Calu3 (cell line): Measurements from ENCODE around the gene TBKBP1. TPM values are rescaled to one million over a fixed set of nuclear protein-coding genes. Genes with fewer than 3 reads are reported as not detected.

ENCODE experiments used
- BruUV-seq: library from RNA; stranded (reverse); fragments of 400-500 nt; replicated peaks from 2 replicates; lab custom pipeline; 2021; lab: Mats Ljungman, UMichigan
- CTCF ChIA-PET: fragments of 300-600 bp; sonication (Branson Sonifier 250); formaldehyde crosslinking; loops from one replicate; lab custom pipeline; 2022; ENCODE audit warnings: antibody characterized with exemption; lab: Charles Lee
- DNase-seq: peaks from one replicate; pipeline ENCODE4 v3.0.0; 2022
- H3K27ac Mint-ChIP-seq: one replicate; pipeline ENCODE4 v1.8.0; 2022; ENCODE audit warnings: mixed read lengths; ENCODE audit not compliant: unreplicated experiment
- H3K27me3 Mint-ChIP-seq: one replicate; pipeline ENCODE4 v1.8.0; 2022; ENCODE audit warnings: mixed read lengths; ENCODE audit not compliant: unreplicated experiment
- H3K36me3 Mint-ChIP-seq: one replicate; pipeline ENCODE4 v1.8.0; 2022; ENCODE audit warnings: mild to moderate bottlenecking, moderate library complexity, mixed read lengths; ENCODE audit not compliant: insufficient read depth, unreplicated experiment
- H3K4me1 Mint-ChIP-seq: one replicate; pipeline ENCODE4 v1.8.0; 2022; ENCODE audit warnings: mild to moderate bottlenecking, low read depth, mixed read lengths; ENCODE audit not compliant: unreplicated experiment
- H3K4me3 Mint-ChIP-seq: one replicate; pipeline ENCODE4 v1.8.0; 2022; ENCODE audit warnings: mild to moderate bottlenecking, low read depth, moderate library complexity, mixed read lengths; ENCODE audit not compliant: unreplicated experiment
- H3K9me3 Mint-ChIP-seq: one replicate; pipeline ENCODE4 v1.8.0; 2022; ENCODE audit warnings: low read depth, mixed read lengths; ENCODE audit not compliant: unreplicated experiment
- intact Hi-C: fragments of 100-400 bp; cut with micrococcal nuclease; formaldehyde crosslinking; loops from one replicate; pipeline ENCODE4 v1.10.0; 2022; ENCODE audit not compliant: unreplicated experiment
- total RNA-seq: library from RNA; stranded (reverse); gene quantifications from 2 replicates; pipeline ENCODE4 v1.2.3, GENCODE V29; 2022
- TF ChIP-seq, protein P1 (sequence below): fragments of 200-600 bp; IDR thresholded peaks from one replicate; pipeline ENCODE4 v1.8.0; 2022; ENCODE audit warnings: antibody characterized with exemption; ENCODE audit not compliant: unreplicated experiment

Gene TBKBP1
- total RNA-seq, 1 experiment from 2014 or later = 6.4 TPM

DNA sequence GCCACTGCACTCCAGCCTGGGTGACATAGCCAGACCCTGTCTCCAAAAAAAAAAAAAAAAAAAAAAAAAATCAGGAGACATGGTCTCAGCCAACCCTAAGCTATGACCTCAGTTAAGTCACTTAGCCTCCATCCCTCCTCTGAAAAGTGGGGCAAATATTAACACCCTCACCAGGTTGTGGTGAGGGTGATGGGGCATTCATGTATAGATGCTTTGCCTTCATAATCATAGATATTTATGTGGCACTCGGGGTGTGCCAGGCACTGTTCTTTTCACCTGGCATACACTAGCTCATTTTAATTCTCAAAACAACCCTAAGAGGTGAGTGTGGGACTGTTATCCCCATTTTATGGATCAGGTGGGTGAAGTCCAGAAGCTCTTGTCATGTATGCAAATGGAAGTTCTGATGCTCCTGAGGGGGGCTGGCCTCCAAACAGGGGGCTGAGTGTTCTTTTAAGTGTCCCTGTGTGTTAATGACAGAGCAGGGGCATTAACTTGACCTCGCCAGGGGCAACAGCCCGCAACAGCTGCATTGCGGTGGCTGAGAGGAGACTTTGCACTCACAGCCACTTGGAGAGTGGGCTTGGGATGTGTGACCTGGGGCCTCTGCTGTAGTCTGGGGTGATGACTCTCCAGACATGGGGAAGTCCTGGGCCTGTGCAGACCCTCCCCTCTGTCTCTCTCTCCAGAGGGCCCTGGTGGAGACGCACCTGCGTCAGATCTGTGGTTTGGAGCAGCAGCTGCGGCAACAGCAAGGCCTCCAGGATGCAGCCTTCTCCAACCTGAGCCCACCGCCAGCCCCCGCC lies 4.1 kb downstream of the TBKBP1 start:
- intact Hi-C loops = loop anchor here (2.0 kb wide), 1 partner anchor 105 kb away; no protein-coding TSS in a partner anchor
- peaks cover 28% of the 10 kb centered on the region for H3K36me3 Mint-ChIP-seq
- H3K4me1 Mint-ChIP-seq = peaks cover 15% of the 10 kb centered on the region
- CTCF ChIA-PET = interaction anchor here (0.7 to 1.0 kb wide), 4 partner anchors 11 to 332 kb away, joined by 3 to 4 read pairs (median 4); partner anchors contain the start of gene TBX21
- no TSS peak for BruUV-seq
- H3K27ac Mint-ChIP-seq = no peak overlapping the region
- peaks cover 57% of the 10 kb centered on the region for H3K27me3 Mint-ChIP-seq
- H3K4me3 Mint-ChIP-seq = no peak overlapping the region
- H3K9me3 Mint-ChIP-seq = no peaks in the 10 kb centered on the region
- no peak for DNase-seq
- TF ChIP-seq, protein P1, sequence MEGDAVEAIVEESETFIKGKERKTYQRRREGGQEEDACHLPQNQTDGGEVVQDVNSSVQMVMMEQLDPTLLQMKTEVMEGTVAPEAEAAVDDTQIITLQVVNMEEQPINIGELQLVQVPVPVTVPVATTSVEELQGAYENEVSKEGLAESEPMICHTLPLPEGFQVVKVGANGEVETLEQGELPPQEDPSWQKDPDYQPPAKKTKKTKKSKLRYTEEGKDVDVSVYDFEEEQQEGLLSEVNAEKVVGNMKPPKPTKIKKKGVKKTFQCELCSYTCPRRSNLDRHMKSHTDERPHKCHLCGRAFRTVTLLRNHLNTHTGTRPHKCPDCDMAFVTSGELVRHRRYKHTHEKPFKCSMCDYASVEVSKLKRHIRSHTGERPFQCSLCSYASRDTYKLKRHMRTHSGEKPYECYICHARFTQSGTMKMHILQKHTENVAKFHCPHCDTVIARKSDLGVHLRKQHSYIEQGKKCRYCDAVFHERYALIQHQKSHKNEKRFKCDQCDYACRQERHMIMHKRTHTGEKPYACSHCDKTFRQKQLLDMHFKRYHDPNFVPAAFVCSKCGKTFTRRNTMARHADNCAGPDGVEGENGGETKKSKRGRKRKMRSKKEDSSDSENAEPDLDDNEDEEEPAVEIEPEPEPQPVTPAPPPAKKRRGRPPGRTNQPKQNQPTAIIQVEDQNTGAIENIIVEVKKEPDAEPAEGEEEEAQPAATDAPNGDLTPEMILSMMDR = no peak

DNA sequence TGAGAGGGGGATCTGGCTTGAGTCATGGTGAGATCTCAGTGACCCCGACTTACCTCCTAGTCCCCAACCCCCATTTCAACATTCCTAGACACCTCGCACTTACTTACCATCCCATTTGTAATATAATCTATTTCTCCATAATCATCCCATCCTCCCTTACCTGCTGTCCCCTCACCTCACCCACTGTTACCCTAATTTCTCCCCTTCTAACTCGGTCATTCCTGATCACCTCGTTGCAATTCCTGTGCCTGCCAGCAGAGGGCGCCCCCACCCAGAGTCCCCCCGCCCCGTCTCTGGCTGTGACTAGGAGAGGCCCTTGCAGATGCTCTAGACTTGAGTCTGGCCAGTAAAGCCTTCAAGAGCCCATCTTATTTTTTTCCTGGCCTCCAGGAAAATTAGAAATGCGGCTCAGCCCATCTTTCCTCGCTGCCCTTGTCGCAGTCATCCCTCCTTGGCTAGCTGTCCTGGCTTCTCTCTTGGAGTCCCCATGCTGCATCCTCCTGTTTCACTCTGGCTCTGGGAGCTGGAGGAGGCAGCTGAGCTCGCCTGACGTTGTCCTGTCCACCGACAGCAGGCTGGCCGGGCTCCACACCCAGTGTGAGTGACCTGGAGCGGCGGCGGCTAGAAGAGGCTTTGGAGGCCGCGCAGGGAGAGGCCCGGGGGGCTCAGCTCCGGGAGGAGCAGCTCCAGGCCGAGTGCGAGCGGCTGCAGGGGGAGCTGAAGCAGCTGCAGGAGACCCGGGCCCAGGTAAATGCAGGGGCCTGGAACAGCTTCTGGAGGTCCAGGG lies 5.0 kb downstream of the TBKBP1 start:
- H3K9me3 Mint-ChIP-seq = no peaks in the 10 kb centered on the region

DNA sequence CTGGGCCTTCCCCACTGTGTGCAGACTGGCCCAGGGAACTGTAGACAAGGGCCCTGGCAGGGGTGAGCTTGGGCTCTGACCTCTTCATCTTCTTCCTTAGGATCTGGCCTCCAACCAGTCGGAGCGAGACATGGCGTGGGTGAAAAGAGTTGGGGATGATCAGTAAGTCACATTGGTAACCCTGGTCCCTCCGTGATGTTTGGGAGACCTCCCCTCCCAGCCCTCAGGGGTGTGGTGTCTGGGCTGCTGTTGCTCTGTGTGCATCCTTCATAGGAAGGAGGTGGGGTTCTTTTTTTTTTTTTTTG lies 5.5 kb downstream of the TBKBP1 start:
- Mint-ChIP-seq H3K4me1 (peaks cover 8% of the 10 kb centered on the region), H3K27me3 (peaks cover 57% of the 10 kb centered on the region), H3K27ac (no peak overlapping the region), H3K4me3 (no peak overlapping the region), H3K9me3 (no peaks in the 10 kb centered on the region), H3K36me3 (peaks cover 15% of the 10 kb centered on the region)
- intact Hi-C loops = loop anchor here (2.0 kb wide), 1 partner anchor 103 kb away; no protein-coding TSS in a partner anchor
- no TSS peak for BruUV-seq
- TF ChIP-seq, protein P1 = no peak
- DNase-seq = no peak
- CTCF ChIA-PET = interaction anchor here (0.6 to 2.7 kb wide), 7 partner anchors 12 to 132 kb away, joined by 3 to 9 read pairs (median 4); partner anchors contain the start of genes LRRC46 and MRPL10

More for the DNA sequence above, 5.0 kb downstream of the TBKBP1 start:
- CTCF ChIA-PET = interaction anchor here (0.6 to 2.7 kb wide), 5 partner anchors 12 to 133 kb away, joined by 3 to 9 read pairs (median 4); partner anchors contain the start of genes LRRC46 and MRPL10
- no peak overlapping the region for H3K27ac Mint-ChIP-seq
- peak; percentile 85 for DNase-seq
- H3K36me3 Mint-ChIP-seq = peaks cover 20% of the 10 kb centered on the region
- BruUV-seq = no TSS peak
- intact Hi-C loops = loop anchor here (2.0 kb wide), 1 partner anchor 104 kb away; no protein-coding TSS in a partner anchor
- peaks cover 8% of the 10 kb centered on the region for H3K4me1 Mint-ChIP-seq
- no peak overlapping the region for H3K4me3 Mint-ChIP-seq
- TF ChIP-seq, protein P1 = peak; percentile 99
- H3K27me3 Mint-ChIP-seq = peaks cover 53% of the 10 kb centered on the region
